GM23338 (cell line): ENCODE measurements around the gene MAP3K14.

ENCODE experiments used
- CREB1 ChIP-seq: fragments of 250-450 bp; sonication (Bioruptor Pico); IDR thresholded peaks from 2 replicates; pipeline ENCODE4 v1.5.0; 2020; ENCODE audit warnings: low read depth, mild to moderate bottlenecking, moderate library complexity
- CTCF ChIP-seq, 2 experiments: fragments of 200-600 bp in 1 of 2; sonication (generic) in 1 of 2; conservative IDR thresholded peaks; 2 replicates each; pipeline versions ENCODE4 v1.5.1 to v1.6.1; 2016 to 2017; ENCODE audit warnings: antibody characterized with exemption in 2 of 2, low read depth in 2 of 2, mild to moderate bottlenecking in 2 of 2, moderate library complexity in 1 of 2
- ETS1 ChIP-seq: IDR thresholded peaks from 2 replicates; pipeline ENCODE4 v1.6.1; 2016; ENCODE audit warnings: antibody characterized with exemption
- EZH2 ChIP-seq: fragments of 200-600 bp; sonication (generic); IDR thresholded peaks from one replicate; pipeline ENCODE4 v1.8.0; 2017; ENCODE audit warnings: antibody characterized with exemption, mild to moderate bottlenecking, low read depth; ENCODE audit not compliant: unreplicated experiment
- EZH2phosphoT487 ChIP-seq: fragments of 200-600 bp; sonication (generic); IDR thresholded peaks from one replicate; pipeline ENCODE4 v1.8.1; 2018; ENCODE audit warnings: antibody characterized with exemption; ENCODE audit not compliant: unreplicated experiment
- JUNB ChIP-seq: IDR thresholded peaks from one replicate; pipeline ENCODE4 v1.6.1; 2016; ENCODE audit warnings: antibody characterized with exemption; ENCODE audit not compliant: unreplicated experiment
- NANOG ChIP-seq: IDR thresholded peaks from 2 replicates; pipeline ENCODE4 v1.6.1; 2016; ENCODE audit warnings: antibody characterized with exemption, borderline replicate concordance
- POLR2AphosphoS5 ChIP-seq: IDR thresholded peaks from 2 replicates; pipeline ENCODE4 v1.6.1; 2016; ENCODE audit warnings: antibody characterized with exemption, low read depth
- REST ChIP-seq: IDR thresholded peaks from one replicate; pipeline ENCODE4 v1.6.1; 2018; ENCODE audit warnings: antibody characterized with exemption; ENCODE audit not compliant: unreplicated experiment
- STAT1 ChIP-seq: IDR thresholded peaks from one replicate; pipeline ENCODE4 v1.6.1; 2016; ENCODE audit warnings: antibody characterized with exemption; ENCODE audit not compliant: unreplicated experiment
- ZNF114 ChIP-seq: fragments of 250-450 bp; sonication (Bioruptor Pico); IDR thresholded peaks from 2 replicates; pipeline ENCODE4 v1.5.0; 2020; ENCODE audit warnings: mild to moderate bottlenecking, moderate library complexity

GRCh38 chr17:45361451-45361850 is 44.6 kb upstream of the MAP3K14 start:
- no peak for TF ChIP-seq EZH2
- TF ChIP-seq CTCF (conservative IDR thresholded peaks at IDR 0.05; ENCODE audit: low read depth in 2 of 2), result no peak
- TF ChIP-seq POLR2AphosphoS5, result no peak
- TF ChIP-seq STAT1, result no peak
- no peak for TF ChIP-seq JUNB
- TF ChIP-seq REST, result no peak
- no peak for TF ChIP-seq CREB1
- TF ChIP-seq EZH2phosphoT487, result no peak
- no peak for TF ChIP-seq ZNF114 (CRISPR knock-in tag)
- TF ChIP-seq ETS1, result no peak
- TF ChIP-seq NANOG, result no peak
